Prostate gland (tissue), 2 donors: ENCODE data around the gene LHX1.

Experiments
- CTCF ChIP-seq, 4 experiments: fragments of 200-600 bp in 2 of 4; fragments of 450-650 bp in 2 of 4; sonication (generic) in 2 of 4; IDR thresholded peaks; 1 replicate in 3 of 4; 2 replicates in 1 of 4; pipeline ENCODE4 v1.5.1; 2016 to 2019; ENCODE audit warnings: antibody characterized with exemption in 4 of 4, mild to moderate bottlenecking in 2 of 4, moderate library complexity in 2 of 4
- POLR2A ChIP-seq: fragments of 450-650 bp; IDR thresholded peaks from one replicate; pipeline ENCODE4 v1.6.1; 2016; ENCODE audit warnings: antibody characterized with exemption, mild to moderate bottlenecking
- POLR2AphosphoS5 ChIP-seq: sonication (generic); formaldehyde crosslinking; IDR thresholded peaks from one replicate; pipeline ENCODE4 v1.6.1; 2017; ENCODE audit warnings: antibody characterized with exemption

GRCh38 chr17:36894177-36894576, 43.1 kb upstream of the LHX1 start:
- TF ChIP-seq POLR2AphosphoS5 (no peak), CTCF (IDR thresholded peaks at IDR 0.05) (no peak), POLR2A (no peak)
